Measurements from ENCODE around the gene FBLN2.

DNA sequence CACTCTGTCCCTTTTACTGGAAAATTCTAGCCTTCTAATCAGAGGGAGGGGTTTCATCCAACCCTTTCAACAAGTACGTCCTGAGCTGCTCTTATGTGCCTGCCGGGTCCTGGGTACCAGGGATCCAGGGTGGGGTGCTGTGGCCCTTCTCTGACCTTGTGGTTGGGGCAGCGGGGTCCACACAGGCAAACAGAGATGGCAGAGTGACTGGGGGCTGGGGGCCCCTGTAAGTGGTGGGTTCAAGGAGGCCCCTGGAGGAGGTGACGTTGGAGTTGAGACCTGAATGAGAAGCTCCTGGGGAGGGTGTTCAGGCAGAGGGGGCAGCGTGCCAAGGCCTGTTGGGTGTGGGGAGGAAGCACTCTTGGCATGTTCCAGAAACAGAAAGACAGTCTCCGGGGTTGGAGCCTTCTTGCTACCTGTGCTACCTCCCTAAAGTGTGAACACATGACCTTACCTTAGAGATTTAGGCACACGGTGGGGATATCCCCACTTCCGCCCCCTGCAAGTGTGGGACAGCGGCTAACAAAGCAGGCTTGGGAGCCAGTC lies 78.1 kb downstream of the FBLN2 start:
- TF ChIP-seq JUND (IDR thresholded peaks at IDR 0.05) = no peak
- TF ChIP-seq, protein P1, sequence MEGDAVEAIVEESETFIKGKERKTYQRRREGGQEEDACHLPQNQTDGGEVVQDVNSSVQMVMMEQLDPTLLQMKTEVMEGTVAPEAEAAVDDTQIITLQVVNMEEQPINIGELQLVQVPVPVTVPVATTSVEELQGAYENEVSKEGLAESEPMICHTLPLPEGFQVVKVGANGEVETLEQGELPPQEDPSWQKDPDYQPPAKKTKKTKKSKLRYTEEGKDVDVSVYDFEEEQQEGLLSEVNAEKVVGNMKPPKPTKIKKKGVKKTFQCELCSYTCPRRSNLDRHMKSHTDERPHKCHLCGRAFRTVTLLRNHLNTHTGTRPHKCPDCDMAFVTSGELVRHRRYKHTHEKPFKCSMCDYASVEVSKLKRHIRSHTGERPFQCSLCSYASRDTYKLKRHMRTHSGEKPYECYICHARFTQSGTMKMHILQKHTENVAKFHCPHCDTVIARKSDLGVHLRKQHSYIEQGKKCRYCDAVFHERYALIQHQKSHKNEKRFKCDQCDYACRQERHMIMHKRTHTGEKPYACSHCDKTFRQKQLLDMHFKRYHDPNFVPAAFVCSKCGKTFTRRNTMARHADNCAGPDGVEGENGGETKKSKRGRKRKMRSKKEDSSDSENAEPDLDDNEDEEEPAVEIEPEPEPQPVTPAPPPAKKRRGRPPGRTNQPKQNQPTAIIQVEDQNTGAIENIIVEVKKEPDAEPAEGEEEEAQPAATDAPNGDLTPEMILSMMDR (IDR thresholded peaks at IDR 0.05; ENCODE audit: low read depth, low read length, missing input control) = no peak
- TF ChIP-seq TAF1 (conservative IDR thresholded peaks at IDR 0.05) = no peak
- TF ChIP-seq GABPA (IDR thresholded peaks at IDR 0.05 in 1 of 2, conservative IDR thresholded peaks at IDR 0.05 in 1 of 2) = no peak
